Femur (tissue), 1 donor: ENCODE results near the gene DSC1.
A peak's percentile ranks its signal among the peaks of the same experiment; 100 is the strongest.
"Not testable (repeated sequence)": the region's sequence is repeated elsewhere in the genome, so short reads cannot be mapped to it uniquely, and the experiment has no call there.

ENCODE experiments used
- DNase-seq: peaks from one replicate; pipeline ENCODE4 v3.0.0-alpha.2; 2017

DSC1 gene, protein sequence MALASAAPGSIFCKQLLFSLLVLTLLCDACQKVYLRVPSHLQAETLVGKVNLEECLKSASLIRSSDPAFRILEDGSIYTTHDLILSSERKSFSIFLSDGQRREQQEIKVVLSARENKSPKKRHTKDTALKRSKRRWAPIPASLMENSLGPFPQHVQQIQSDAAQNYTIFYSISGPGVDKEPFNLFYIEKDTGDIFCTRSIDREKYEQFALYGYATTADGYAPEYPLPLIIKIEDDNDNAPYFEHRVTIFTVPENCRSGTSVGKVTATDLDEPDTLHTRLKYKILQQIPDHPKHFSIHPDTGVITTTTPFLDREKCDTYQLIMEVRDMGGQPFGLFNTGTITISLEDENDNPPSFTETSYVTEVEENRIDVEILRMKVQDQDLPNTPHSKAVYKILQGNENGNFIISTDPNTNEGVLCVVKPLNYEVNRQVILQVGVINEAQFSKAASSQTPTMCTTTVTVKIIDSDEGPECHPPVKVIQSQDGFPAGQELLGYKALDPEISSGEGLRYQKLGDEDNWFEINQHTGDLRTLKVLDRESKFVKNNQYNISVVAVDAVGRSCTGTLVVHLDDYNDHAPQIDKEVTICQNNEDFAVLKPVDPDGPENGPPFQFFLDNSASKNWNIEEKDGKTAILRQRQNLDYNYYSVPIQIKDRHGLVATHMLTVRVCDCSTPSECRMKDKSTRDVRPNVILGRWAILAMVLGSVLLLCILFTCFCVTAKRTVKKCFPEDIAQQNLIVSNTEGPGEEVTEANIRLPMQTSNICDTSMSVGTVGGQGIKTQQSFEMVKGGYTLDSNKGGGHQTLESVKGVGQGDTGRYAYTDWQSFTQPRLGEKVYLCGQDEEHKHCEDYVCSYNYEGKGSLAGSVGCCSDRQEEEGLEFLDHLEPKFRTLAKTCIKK

DNA sequence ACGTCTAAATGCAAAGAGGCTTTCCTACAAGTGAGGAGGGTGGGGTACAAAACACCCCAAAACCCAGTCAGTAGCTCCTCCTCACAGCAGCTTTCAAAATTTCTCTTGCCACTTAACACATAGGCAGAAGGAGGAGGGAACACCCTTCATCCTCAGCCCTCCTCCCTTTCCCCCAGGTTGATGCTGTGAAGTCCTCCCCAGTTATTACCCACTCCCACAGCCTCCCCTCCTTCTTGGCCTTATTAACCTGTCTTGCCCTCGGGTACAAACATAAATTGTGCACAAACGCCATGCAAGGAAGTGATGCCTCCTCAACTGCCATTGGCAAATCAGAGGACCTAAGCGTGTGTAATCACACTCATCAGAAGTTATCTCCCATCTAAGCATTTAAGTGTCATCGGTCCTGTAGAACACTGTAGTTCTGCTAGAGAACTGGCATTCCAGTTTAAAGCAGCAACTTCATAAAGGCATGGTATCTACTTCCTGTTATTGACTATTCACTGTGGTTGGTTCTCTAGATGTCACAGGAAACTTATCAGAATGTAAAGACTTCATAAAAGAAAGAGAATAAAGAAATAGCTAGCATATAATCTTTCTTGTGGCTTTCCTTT lies at the start of gene DSC1:
Gene DSC1, minus strand, starts transcription at position 32 of the 611 bp plus-strand sequence. CDS start 262 bp downstream, outside the sequence.
- DNase-seq = no peak

- DNase-seq = no peak
Measured at GRCh38 chr18:31211047-31211446, 48.4 kb upstream of the DSC1 start.

- DNase-seq = no peak
Measured at GRCh38 chr18:31209041-31209440, 46.4 kb upstream of the DSC1 start.

- no peak for DNase-seq
Measured at GRCh38 chr18:31207391-31207790, 44.7 kb upstream of the DSC1 start.

GRCh38 chr18:31206787-31207381 lies 44.2 kb upstream of the DSC1 start:
- DNase-seq = peak; percentile 34

DNA sequence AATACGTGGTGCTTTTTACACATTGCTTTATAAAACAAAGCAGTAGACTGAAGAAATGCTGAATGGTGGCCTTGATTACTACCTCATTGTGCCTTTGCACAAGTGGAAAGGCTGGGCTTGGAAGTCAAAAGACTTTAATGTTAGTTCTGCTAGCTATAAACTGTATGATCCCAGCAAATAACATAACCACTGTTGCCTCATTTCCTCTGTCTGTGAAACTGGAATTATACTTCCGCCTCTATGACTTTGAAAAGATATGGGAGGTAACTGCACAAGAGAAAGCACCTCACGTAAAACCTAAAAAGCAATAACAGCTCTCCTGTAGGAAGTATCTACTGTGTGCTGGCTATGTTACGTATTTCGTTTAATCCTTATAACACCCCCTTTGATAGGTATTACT lies 43.4 kb upstream of the DSC1 start:
- no peak for DNase-seq

DNA sequence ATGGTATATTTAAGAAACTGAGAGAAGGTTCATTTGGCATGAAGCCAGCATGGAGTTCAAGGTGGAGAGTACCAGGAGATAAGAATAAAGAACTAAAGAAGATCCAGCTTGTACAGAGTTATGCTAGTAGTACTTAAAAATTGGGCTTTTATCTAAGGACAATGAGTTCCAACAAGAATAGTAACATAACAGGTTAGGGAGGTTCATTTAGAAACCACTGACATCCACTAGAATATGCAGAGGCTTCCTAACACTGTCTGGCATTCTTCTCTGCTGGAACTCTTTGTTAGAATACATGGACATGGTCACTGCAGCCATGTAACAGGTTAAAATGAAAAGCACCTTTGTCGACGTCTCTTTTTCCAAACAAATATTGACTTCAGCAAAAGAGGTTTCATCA lies 42.6 kb upstream of the DSC1 start:
- DNase-seq = no peak

DNA sequence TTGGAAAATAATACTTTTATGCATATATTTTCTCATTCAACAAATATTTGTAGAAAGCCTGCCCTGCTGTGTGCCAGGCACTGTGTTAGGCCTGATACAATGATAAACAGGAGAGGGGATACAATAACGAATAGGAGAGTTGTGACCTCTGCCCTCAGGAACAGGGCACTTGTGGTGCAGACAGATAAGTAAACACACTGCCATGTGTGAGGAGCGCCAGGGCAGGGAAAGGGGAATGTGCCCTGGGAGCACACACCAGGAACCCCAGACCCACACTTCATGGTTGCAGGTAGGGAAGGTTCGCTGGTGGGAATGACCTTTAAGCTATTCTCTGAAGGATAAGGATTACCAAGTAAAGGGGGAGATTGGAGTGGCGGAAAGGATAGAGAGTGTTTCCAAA lies 42.2 kb upstream of the DSC1 start:
- DNase-seq = no peak

DNA sequence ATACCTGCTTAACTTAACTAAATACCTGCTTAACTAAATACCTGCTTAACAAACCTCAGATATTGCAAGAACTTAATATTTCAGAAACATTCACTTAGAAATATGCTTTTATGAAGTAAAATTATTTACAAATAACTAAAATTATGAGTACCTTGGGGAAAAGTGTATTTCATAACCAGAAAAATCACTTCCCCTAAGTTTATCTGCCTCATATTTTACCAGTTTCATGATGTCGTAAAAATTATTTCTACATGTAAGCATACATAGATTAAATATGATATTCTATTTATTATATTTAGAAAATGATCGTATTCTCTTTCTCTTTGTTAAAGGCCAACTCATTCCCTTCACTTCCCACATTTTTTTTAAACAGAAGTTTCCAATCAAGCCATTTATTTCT lies 41.5 kb upstream of the DSC1 start:
- no peak for DNase-seq

- no peak for DNase-seq
Measured at GRCh38 chr18:31203794-31204148, 41.1 kb upstream of the DSC1 start.

DNA sequence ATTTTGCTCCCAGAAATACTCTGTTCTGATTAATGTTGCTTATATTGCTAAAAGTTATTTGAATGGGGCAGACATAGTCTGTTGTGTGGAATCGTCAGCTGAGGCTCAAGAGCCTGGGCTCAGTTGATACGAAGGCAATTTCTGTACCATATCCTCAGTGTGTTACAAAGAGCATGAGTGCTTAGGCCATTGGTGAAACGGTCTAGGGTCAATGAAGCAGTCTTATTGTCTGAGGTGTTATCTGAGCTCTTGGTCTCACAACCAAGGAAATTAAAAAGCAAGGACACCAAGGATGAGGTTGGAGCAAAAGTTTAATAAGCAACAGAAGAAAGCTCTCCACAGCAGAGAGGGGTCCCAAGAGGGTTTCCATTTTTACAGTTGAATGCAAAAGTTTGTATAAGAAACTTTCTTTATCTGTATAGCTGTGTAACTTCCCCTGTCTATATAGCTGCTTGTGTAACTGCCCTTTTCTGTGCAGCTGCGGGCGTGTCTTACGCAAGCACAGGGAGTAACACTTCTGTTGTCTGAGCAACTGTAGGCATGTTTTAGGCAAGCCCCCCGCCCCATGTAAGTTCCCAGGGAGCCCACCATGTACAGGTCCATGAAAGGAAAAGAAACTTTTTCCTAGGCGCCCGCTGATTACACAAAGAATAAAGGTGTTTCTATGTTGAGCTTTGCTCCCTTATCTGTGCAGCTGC lies 40.6 kb upstream of the DSC1 start:
- peak; percentile 39 for DNase-seq

- DNase-seq = no peak
Measured at GRCh38 chr18:31199190-31199769, 36.6 kb upstream of the DSC1 start.

DNA sequence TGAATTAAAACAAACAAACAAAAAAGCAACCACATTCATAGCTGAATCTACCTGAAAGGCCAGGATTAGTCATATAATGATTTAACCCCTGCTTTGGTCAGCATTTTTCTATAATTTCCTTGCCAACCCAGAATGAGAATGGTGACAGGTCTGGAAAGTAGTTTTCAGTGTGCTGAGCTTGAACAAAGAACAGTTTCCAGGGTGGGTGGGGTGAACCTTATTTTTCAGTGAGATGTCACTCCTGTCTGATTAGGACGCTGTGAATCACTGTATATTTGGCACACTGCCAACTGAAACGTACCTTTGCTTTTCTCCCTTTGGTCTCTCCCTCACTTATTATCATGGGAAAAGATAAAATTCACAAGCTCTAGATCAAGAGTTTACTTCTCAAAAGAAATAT lies 35.0 kb upstream of the DSC1 start:
- DNase-seq = no peak

GRCh38 chr18:31195063-31195462 lies 32.4 kb upstream of the DSC1 start:
- no peak for DNase-seq

GRCh38 chr18:31192086-31192776 lies 29.6 kb upstream of the DSC1 start:
- DNase-seq = no peak

- no peak for DNase-seq
Measured at GRCh38 chr18:31190919-31191318, 28.3 kb upstream of the DSC1 start.

- no peak for DNase-seq
Measured at GRCh38 chr18:31189757-31190156, 27.1 kb upstream of the DSC1 start.

GRCh38 chr18:31185186-31185950 lies 22.7 kb upstream of the DSC1 start:
- no peak for DNase-seq

- DNase-seq = no peak
Measured at GRCh38 chr18:31183302-31183701, 20.6 kb upstream of the DSC1 start.

GRCh38 chr18:31177369-31177768 lies 14.7 kb upstream of the DSC1 start:
- not testable (repeated sequence) for DNase-seq

DNA sequence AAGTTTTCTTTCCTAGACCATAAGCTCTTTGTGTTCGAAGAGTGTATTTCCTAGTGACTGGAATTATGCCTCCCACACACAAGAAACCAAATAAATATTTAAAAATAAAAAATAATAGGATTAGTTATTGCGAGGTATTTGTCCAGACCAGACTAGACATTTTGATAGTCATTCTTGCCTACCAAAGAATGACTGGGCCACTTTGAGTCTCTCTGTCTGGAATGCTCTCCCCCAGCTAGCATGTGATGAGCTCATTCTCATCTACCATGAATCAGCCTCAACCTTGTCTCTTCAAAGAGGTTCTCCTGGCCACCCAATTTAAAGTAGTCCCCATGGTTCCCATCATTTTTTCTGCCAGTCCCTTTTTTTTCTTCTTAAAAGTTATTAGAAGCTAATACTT lies 13.9 kb upstream of the DSC1 start:
- no peak for DNase-seq
